SK-N-SH treated with all-trans-retinoic acid at 6 μM for 48 hours (cell line): ENCODE measurements around the gene C1orf232.

Experiments
- ATAC-seq: fragments of 200-7000 bp; cut with Tn5 transposase; 3 replicates; pipeline ENCODE4 v1.9.1; 2020; ENCODE audit warnings: mild to moderate bottlenecking, moderate library complexity
- BACH2 ChIP-seq: fragments of 250-450 bp; sonication (Bioruptor Pico); IDR thresholded peaks from 2 replicates; pipeline ENCODE4 v1.9.0; 2021; ENCODE audit warnings: mild to moderate bottlenecking, borderline replicate concordance
- CSDC2 ChIP-seq: fragments of 250-450 bp; sonication (Bioruptor Pico); IDR thresholded peaks from 2 replicates; pipeline ENCODE4 v1.5.0; 2020; ENCODE audit warnings: mild to moderate bottlenecking, moderate library complexity
- ESRRG ChIP-seq: fragments of 250-450 bp; sonication (Bioruptor Pico); IDR thresholded peaks from 2 replicates; pipeline ENCODE4 v1.6.1; 2021; ENCODE audit warnings: mild to moderate bottlenecking
- GLIS3 ChIP-seq: fragments of 250-450 bp; sonication (Bioruptor Pico); IDR thresholded peaks from 2 replicates; pipeline ENCODE4 v1.5.0; 2020; ENCODE audit warnings: mild to moderate bottlenecking, moderate library complexity
- ISL1 ChIP-seq: fragments of 250-450 bp; sonication (Bioruptor Pico); IDR thresholded peaks from 2 replicates; pipeline ENCODE4 v2.1.2; 2022; ENCODE audit warnings: mild to moderate bottlenecking, moderate library complexity
- OSR1 ChIP-seq: fragments of 250-450 bp; sonication (Bioruptor Pico); IDR thresholded peaks from 2 replicates; pipeline ENCODE4 v1.8.0; 2022; ENCODE audit warnings: moderate library complexity, mild to moderate bottlenecking, inconsistent platforms
- PPARA ChIP-seq: fragments of 250-450 bp; sonication (Bioruptor Pico); IDR thresholded peaks from 2 replicates; pipeline ENCODE4 v1.5.0; 2020; ENCODE audit warnings: mild to moderate bottlenecking, borderline replicate concordance
- RARB ChIP-seq: fragments of 250-450 bp; sonication (Bioruptor Pico); IDR thresholded peaks from 2 replicates; pipeline ENCODE4 v1.8.0; 2021; ENCODE audit warnings: mild to moderate bottlenecking, moderate library complexity
- SNAI2 ChIP-seq: fragments of 250-450 bp; sonication (Bioruptor Pico); IDR thresholded peaks from 2 replicates; pipeline ENCODE4 v1.5.0; 2020; ENCODE audit warnings: mild to moderate bottlenecking, moderate library complexity
- TCF4 ChIP-seq: fragments of 250-450 bp; sonication (Bioruptor Pico); IDR thresholded peaks from 2 replicates; pipeline ENCODE4 v1.8.0; 2021; ENCODE audit warnings: mild to moderate bottlenecking, moderate library complexity, borderline replicate concordance
- TOX ChIP-seq: fragments of 250-450 bp; sonication (Bioruptor Pico); IDR thresholded peaks from 2 replicates; pipeline ENCODE4 v1.8.0; 2021; ENCODE audit warnings: mild to moderate bottlenecking, moderate library complexity, borderline replicate concordance
- ZC3H10 ChIP-seq: fragments of 250-450 bp; sonication (Bioruptor Pico); IDR thresholded peaks from 2 replicates; pipeline ENCODE4 v1.5.1; 2021; ENCODE audit warnings: mild to moderate bottlenecking, moderate library complexity
- ZFP3 ChIP-seq: fragments of 250-450 bp; sonication (Bioruptor Pico); IDR thresholded peaks from 2 replicates; pipeline ENCODE4 v1.5.0; 2020; ENCODE audit warnings: mild to moderate bottlenecking, moderate library complexity
- ZNF565 ChIP-seq: fragments of 450-650 bp; formaldehyde crosslinking; conservative IDR thresholded peaks from 2 replicates; pipeline ENCODE4 v1.5.0; 2020; ENCODE audit warnings: low read depth, mild to moderate bottlenecking, moderate library complexity
- ZNF70 ChIP-seq: fragments of 450-650 bp; formaldehyde crosslinking; IDR thresholded peaks from 2 replicates; pipeline ENCODE4 v1.5.0; 2020; ENCODE audit warnings: mild to moderate bottlenecking, moderate library complexity
- TF ChIP-seq, protein P1 (sequence below): fragments of 250-450 bp; sonication (Bioruptor Pico); IDR thresholded peaks from 2 replicates; pipeline ENCODE4 v1.5.1; 2021; ENCODE audit warnings: mild to moderate bottlenecking, moderate library complexity
- TF ChIP-seq, protein P2 (sequence below): fragments of 250-450 bp; sonication (Bioruptor Pico); IDR thresholded peaks from 2 replicates; pipeline ENCODE4 v1.5.1; 2020; ENCODE audit warnings: low read depth, mild to moderate bottlenecking, moderate library complexity
- TF ChIP-seq, protein P3 (sequence below): fragments of 250-450 bp; sonication (Bioruptor Pico); IDR thresholded peaks from 2 replicates; pipeline ENCODE4 v1.8.0; 2021; ENCODE audit warnings: low read depth, mild to moderate bottlenecking, moderate library complexity, borderline replicate concordance
- TF ChIP-seq, protein P4 (sequence below): fragments of 250-450 bp; sonication (Bioruptor Pico); IDR thresholded peaks from 2 replicates; pipeline ENCODE4 v1.8.0; 2020; ENCODE audit warnings: mild to moderate bottlenecking, moderate library complexity, borderline replicate concordance
- TF ChIP-seq, protein P5 (sequence below): fragments of 250-450 bp; sonication (Bioruptor Pico); IDR thresholded peaks from 2 replicates; pipeline ENCODE4 v1.5.0; 2020; ENCODE audit warnings: mild to moderate bottlenecking, moderate library complexity

The C1orf232 gene

DNA sequence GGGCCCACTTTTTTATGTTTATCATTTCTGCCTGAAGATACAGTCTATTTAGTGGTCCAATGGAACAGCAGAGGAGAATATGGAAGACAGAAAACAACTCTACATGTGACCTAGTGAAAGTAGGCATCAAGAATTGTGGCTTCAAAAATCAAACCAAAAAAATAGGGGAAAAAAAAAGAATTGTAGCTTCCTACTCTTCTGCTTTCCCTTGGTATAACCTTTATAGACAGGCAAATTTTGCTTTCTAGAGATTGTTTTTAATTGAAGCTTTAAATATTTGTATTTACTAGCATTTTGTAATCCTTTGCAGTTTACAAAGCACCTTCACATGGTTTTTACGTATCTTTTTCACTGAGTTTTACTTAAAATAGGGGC lies 42.8 kb downstream of the C1orf232 start:
- TF ChIP-seq, protein P1, sequence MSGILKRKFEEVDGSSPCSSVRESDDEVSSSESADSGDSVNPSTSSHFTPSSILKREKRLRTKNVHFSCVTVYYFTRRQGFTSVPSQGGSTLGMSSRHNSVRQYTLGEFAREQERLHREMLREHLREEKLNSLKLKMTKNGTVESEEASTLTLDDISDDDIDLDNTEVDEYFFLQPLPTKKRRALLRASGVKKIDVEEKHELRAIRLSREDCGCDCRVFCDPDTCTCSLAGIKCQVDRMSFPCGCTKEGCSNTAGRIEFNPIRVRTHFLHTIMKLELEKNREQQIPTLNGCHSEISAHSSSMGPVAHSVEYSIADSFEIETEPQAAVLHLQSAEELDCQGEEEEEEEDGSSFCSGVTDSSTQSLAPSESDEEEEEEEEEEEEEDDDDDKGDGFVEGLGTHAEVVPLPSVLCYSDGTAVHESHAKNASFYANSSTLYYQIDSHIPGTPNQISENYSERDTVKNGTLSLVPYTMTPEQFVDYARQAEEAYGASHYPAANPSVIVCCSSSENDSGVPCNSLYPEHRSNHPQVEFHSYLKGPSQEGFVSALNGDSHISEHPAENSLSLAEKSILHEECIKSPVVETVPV, result no peak
- no peak for TF ChIP-seq ISL1 (CRISPR knock-in tag)
- no peak for TF ChIP-seq OSR1 (CRISPR knock-in tag)
- no peak for TF ChIP-seq SNAI2 (CRISPR knock-in tag)
- TF ChIP-seq CSDC2 (CRISPR knock-in tag), result no peak
- TF ChIP-seq ZC3H10, result no peak
- TF ChIP-seq, protein P2, sequence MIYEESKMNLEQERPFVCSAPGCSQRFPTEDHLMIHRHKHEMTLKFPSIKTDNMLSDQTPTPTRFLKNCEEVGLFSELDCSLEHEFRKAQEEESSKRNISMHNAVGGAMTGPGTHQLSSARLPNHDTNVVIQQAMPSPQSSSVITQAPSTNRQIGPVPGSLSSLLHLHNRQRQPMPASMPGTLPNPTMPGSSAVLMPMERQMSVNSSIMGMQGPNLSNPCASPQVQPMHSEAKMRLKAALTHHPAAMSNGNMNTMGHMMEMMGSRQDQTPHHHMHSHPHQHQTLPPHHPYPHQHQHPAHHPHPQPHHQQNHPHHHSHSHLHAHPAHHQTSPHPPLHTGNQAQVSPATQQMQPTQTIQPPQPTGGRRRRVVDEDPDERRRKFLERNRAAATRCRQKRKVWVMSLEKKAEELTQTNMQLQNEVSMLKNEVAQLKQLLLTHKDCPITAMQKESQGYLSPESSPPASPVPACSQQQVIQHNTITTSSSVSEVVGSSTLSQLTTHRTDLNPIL (CRISPR knock-in tag), result no peak
- no peak for TF ChIP-seq ZNF565 (CRISPR knock-in tag)
- TF ChIP-seq, all 23 proteins: peak for 0
- ATAC-seq, result no peak

DNA sequence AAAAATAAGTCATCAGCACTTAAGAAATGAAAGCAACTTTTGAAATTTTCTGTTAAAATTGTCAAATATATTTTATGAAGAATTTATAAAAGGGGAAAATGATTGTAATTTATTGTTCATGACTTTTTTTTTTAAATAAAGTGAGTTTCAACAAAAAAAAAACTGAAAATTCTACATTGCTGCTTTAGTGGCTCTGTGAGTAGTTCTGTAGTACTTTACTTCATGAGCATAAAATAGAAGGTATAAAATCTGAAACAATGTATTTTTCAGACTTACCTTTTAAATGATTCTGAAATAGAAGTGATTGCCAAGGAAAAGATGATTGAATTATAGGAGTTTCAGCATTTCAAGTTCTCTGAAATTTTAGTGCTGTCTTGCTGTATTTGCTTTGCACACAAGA lies 43.4 kb downstream of the C1orf232 start:
- TF ChIP-seq, protein P3, sequence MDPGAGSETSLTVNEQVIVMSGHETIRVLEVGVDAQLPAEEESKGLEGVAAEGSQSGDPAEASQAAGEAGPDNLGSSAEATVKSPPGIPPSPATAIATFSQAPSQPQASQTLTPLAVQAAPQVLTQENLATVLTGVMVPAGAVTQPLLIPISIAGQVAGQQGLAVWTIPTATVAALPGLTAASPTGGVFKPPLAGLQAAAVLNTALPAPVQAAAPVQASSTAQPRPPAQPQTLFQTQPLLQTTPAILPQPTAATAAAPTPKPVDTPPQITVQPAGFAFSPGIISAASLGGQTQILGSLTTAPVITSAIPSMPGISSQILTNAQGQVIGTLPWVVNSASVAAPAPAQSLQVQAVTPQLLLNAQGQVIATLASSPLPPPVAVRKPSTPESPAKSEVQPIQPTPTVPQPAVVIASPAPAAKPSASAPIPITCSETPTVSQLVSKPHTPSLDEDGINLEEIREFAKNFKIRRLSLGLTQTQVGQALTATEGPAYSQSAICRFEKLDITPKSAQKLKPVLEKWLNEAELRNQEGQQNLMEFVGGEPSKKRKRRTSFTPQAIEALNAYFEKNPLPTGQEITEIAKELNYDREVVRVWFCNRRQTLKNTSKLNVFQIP (CRISPR knock-in tag), result no peak
- TF ChIP-seq RARB (CRISPR knock-in tag), result no peak
- no peak for TF ChIP-seq SNAI2 (CRISPR knock-in tag)
- TF ChIP-seq ESRRG (CRISPR knock-in tag), result no peak
- no peak for TF ChIP-seq CSDC2 (CRISPR knock-in tag)
- no peak for TF ChIP-seq ZC3H10
- no peak for TF ChIP-seq ZFP3 (CRISPR knock-in tag)
- TF ChIP-seq, protein P4, sequence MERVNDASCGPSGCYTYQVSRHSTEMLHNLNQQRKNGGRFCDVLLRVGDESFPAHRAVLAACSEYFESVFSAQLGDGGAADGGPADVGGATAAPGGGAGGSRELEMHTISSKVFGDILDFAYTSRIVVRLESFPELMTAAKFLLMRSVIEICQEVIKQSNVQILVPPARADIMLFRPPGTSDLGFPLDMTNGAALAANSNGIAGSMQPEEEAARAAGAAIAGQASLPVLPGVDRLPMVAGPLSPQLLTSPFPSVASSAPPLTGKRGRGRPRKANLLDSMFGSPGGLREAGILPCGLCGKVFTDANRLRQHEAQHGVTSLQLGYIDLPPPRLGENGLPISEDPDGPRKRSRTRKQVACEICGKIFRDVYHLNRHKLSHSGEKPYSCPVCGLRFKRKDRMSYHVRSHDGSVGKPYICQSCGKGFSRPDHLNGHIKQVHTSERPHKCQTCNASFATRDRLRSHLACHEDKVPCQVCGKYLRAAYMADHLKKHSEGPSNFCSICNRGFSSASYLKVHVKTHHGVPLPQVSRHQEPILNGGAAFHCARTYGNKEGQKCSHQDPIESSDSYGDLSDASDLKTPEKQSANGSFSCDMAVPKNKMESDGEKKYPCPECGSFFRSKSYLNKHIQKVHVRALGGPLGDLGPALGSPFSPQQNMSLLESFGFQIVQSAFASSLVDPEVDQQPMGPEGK (CRISPR knock-in tag), result no peak
- no peak for TF ChIP-seq ZNF70
- TF ChIP-seq TOX (CRISPR knock-in tag), result no peak
- TF ChIP-seq, protein P1, result no peak
- TF ChIP-seq, protein P5, sequence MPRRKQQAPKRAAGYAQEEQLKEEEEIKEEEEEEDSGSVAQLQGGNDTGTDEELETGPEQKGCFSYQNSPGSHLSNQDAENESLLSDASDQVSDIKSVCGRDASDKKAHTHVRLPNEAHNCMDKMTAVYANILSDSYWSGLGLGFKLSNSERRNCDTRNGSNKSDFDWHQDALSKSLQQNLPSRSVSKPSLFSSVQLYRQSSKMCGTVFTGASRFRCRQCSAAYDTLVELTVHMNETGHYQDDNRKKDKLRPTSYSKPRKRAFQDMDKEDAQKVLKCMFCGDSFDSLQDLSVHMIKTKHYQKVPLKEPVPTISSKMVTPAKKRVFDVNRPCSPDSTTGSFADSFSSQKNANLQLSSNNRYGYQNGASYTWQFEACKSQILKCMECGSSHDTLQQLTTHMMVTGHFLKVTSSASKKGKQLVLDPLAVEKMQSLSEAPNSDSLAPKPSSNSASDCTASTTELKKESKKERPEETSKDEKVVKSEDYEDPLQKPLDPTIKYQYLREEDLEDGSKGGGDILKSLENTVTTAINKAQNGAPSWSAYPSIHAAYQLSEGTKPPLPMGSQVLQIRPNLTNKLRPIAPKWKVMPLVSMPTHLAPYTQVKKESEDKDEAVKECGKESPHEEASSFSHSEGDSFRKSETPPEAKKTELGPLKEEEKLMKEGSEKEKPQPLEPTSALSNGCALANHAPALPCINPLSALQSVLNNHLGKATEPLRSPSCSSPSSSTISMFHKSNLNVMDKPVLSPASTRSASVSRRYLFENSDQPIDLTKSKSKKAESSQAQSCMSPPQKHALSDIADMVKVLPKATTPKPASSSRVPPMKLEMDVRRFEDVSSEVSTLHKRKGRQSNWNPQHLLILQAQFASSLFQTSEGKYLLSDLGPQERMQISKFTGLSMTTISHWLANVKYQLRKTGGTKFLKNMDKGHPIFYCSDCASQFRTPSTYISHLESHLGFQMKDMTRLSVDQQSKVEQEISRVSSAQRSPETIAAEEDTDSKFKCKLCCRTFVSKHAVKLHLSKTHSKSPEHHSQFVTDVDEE (CRISPR knock-in tag), result no peak
- TF ChIP-seq, protein P2 (CRISPR knock-in tag), result no peak
- TF ChIP-seq GLIS3 (CRISPR knock-in tag), result no peak
- no peak for TF ChIP-seq PPARA (CRISPR knock-in tag)
- no peak for TF ChIP-seq TCF4 (CRISPR knock-in tag)
- TF ChIP-seq BACH2 (CRISPR knock-in tag), result no peak
- ATAC-seq, result no peak
